Measurements from ENCODE around the gene FEN1. TPM values are rescaled to one million over a fixed set of nuclear protein-coding genes. Genes with fewer than 3 reads are reported as not detected.

FEN1 gene
- total RNA-seq, 1 experiment from 2014 or later: 89.5 TPM

DNA sequence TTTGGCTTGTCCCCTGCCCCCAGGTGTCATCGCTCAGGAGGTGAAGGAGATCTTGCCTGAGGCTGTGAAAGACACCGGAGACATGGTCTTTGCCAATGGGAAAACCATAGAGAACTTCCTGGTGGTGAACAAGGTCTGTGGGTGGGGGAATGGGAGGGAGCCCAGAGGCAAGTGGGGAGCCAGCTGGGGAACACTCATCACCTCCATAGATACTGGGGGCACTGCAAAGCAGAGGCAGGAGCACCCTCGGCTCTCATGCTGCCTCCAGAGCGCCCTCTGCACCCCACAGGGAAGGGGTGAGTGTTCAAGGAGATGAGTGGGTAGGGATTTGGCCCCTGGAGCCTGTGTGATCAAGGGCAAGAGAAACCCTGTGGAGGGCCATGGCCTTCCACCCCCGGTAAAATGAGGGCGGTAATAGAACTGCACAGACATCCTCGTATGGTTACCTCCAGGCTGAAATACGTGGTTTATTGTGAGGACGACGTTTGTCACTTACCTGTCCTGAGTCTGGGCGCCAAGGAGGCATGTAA lies 14.3 kb upstream of the FEN1 start (continued):
- TF ChIP-seq, protein P1, sequence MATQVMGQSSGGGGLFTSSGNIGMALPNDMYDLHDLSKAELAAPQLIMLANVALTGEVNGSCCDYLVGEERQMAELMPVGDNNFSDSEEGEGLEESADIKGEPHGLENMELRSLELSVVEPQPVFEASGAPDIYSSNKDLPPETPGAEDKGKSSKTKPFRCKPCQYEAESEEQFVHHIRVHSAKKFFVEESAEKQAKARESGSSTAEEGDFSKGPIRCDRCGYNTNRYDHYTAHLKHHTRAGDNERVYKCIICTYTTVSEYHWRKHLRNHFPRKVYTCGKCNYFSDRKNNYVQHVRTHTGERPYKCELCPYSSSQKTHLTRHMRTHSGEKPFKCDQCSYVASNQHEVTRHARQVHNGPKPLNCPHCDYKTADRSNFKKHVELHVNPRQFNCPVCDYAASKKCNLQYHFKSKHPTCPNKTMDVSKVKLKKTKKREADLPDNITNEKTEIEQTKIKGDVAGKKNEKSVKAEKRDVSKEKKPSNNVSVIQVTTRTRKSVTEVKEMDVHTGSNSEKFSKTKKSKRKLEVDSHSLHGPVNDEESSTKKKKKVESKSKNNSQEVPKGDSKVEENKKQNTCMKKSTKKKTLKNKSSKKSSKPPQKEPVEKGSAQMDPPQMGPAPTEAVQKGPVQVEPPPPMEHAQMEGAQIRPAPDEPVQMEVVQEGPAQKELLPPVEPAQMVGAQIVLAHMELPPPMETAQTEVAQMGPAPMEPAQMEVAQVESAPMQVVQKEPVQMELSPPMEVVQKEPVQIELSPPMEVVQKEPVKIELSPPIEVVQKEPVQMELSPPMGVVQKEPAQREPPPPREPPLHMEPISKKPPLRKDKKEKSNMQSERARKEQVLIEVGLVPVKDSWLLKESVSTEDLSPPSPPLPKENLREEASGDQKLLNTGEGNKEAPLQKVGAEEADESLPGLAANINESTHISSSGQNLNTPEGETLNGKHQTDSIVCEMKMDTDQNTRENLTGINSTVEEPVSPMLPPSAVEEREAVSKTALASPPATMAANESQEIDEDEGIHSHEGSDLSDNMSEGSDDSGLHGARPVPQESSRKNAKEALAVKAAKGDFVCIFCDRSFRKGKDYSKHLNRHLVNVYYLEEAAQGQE (IDR thresholded peaks at IDR 0.05; ENCODE audit: low read depth): no peak
- no peak for TF ChIP-seq YY1 (IDR thresholded peaks at IDR 0.05; ENCODE audit: extremely low read depth, insufficient replicate concordance, low read depth, low read length)

DNA sequence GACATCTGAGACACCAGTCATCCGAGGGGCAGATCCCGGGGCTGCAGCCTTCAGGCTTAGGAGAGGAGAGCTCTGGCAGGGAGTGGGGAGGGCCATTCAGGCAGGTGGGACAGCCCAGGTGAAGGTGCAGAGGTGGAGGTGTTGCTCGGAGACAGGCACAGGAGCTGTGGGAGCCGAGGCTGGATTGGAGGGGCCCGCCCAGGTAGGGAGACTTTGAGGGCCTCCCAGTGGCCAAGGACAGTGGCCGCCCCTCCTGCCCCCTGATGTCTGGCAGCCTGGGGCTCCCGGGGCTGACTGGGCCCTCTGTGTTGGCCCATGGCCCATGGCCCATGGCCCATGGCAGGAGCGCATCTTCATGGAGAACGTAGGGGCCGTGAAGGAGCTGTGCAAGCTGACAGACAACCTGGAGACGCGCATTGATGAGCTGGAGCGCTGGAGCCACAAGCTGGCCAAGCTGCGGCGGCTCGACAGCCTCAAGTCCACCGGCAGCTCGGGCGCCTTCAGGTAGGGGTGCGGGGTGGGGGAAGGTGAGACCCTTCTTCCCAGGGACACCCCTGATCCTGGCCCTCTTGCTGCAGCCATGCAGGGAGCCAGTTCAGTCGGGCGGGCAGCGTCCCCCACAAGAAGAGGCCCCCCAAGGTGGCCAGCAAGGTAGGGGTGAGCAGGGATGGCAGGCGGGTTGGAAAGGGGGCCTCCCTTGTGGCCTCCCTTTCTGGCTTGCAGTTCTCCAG lies 13.6 kb upstream of the FEN1 start:
- BruUV-seq (replicated peaks): no TSS peak
- no peak overlapping the region for H3K4me3 ChIP-seq (replicated peaks in 1 of 2; ENCODE audit: low read depth in 1 of 2, low read length in 2 of 2)
- H3K4me2 ChIP-seq (ENCODE audit: low read length): no peak overlapping the region
- no peaks in the 10 kb centered on the region for H3K79me2 ChIP-seq (ENCODE audit: insufficient read depth, low read length)
- RAD21 ChIA-PET (ENCODE audit: low non-redundant PET in 1 of 2, low total read pairs in 2 of 2, uncharacterized antibody in 2 of 2, unreplicated experiment in 2 of 2): interaction anchor here in 1 of 2 experiments (0.5 kb wide), 1 partner anchor 32 kb away, joined by 3 read pairs; no protein-coding TSS in a partner anchor
- CTCF ChIA-PET: no interaction called here
- H3K27ac ChIP-seq (ENCODE audit: low read depth, low read length): no peak overlapping the region
- ATAC-seq: no peak
- TF ChIP-seq EGR1 (IDR thresholded peaks at IDR 0.05; ENCODE audit: low read depth) (no peak), JUND (IDR thresholded peaks at IDR 0.05) (no peak), ZNF274 (IDR thresholded peaks at IDR 0.05; ENCODE audit: low read depth, low read length) (no peak), TCF7L2 (IDR thresholded peaks at IDR 0.05; ENCODE audit: borderline replicate concordance, extremely low read depth, insufficient read depth, insufficient read length) (no peak), EZH2phosphoT487 (IDR thresholded peaks at IDR 0.05; ENCODE audit: borderline replicate concordance) (no peak), CBX3 (IDR thresholded peaks at IDR 0.05; ENCODE audit: low read depth) (no peak), SIN3A (IDR thresholded peaks at IDR 0.05; ENCODE audit: low read depth) (no peak), POLR2A (IDR thresholded peaks at IDR 0.05; ENCODE audit: borderline replicate concordance, extremely low read depth, insufficient read depth, insufficient read length) (no peak), YY1 (IDR thresholded peaks at IDR 0.05; ENCODE audit: extremely low read depth, insufficient replicate concordance, low read depth, low read length) (no peak), EZH2 (IDR thresholded peaks at IDR 0.05) (no peak)
- TF ChIP-seq, protein P2, sequence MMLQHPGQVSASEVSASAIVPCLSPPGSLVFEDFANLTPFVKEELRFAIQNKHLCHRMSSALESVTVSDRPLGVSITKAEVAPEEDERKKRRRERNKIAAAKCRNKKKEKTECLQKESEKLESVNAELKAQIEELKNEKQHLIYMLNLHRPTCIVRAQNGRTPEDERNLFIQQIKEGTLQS (IDR thresholded peaks at IDR 0.05): no peak
- TF ChIP-seq, protein P3, sequence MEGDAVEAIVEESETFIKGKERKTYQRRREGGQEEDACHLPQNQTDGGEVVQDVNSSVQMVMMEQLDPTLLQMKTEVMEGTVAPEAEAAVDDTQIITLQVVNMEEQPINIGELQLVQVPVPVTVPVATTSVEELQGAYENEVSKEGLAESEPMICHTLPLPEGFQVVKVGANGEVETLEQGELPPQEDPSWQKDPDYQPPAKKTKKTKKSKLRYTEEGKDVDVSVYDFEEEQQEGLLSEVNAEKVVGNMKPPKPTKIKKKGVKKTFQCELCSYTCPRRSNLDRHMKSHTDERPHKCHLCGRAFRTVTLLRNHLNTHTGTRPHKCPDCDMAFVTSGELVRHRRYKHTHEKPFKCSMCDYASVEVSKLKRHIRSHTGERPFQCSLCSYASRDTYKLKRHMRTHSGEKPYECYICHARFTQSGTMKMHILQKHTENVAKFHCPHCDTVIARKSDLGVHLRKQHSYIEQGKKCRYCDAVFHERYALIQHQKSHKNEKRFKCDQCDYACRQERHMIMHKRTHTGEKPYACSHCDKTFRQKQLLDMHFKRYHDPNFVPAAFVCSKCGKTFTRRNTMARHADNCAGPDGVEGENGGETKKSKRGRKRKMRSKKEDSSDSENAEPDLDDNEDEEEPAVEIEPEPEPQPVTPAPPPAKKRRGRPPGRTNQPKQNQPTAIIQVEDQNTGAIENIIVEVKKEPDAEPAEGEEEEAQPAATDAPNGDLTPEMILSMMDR (IDR thresholded peaks at IDR 0.05 in 2 of 3, conservative IDR thresholded peaks at IDR 0.05 in 1 of 3; ENCODE audit: borderline replicate concordance in 1 of 3, insufficient read depth in 1 of 3, low read depth in 2 of 3, low read length in 2 of 3): no peak
- TF ChIP-seq, protein P1 (IDR thresholded peaks at IDR 0.05; ENCODE audit: low read depth): no peak
- H4K20me1 ChIP-seq (ENCODE audit: insufficient read depth): no peaks in the 10 kb centered on the region
- intact Hi-C loops (cut with micrococcal nuclease): no loop called here
- no peak overlapping the region for H3K9ac ChIP-seq (ENCODE audit: low read length)
- peaks cover 7 to 19% of the 10 kb centered on the region in 2 experiments; a peak in 3 of 4 replicates for H3K36me3 ChIP-seq (ENCODE audit: control insufficient read depth in 1 of 2, insufficient read depth in 2 of 2, low read length in 2 of 2)
- no peaks in the 10 kb centered on the region for H3K4me1 ChIP-seq (ENCODE audit: control insufficient read depth in 1 of 2, insufficient read depth in 2 of 2, low read length in 2 of 2)
- H3K27me3 ChIP-seq (ENCODE audit: insufficient read depth, low read length): no peaks in the 10 kb centered on the region
- H3K9me3 ChIP-seq (ENCODE audit: control insufficient read depth in 1 of 2, insufficient read depth in 1 of 2, low read depth in 1 of 2, low read length in 2 of 2): no peaks in the 10 kb centered on the region
- no peak for DNase-seq (ENCODE audit: low read depth, low spot score)
- no peaks in the 10 kb centered on the region for H3K9me2 ChIP-seq (ENCODE audit: insufficient read depth)
- POLR2A ChIA-PET: interaction anchor here (1.4 kb wide), 1 partner anchor 32 kb away, joined by 3 read pairs; no protein-coding TSS in a partner anchor
- no peak overlapping the region for H2AFZ ChIP-seq (ENCODE audit: low read depth, low read length, poor library complexity, severe bottlenecking)

Data from HCT116 (cell line).